ENCODE results near the gene KCNS3. TPM values are rescaled to one million over a fixed set of nuclear protein-coding genes. Genes with fewer than 3 reads are reported as not detected.

KCNS3 gene
- total and polyA plus RNA-seq, 9 of the 15 experiments (the other 6 are each of a cell fraction or from before 2014, with no cell fraction given), result 0.01 to 0.75 (median 0.25) TPM

DNA sequence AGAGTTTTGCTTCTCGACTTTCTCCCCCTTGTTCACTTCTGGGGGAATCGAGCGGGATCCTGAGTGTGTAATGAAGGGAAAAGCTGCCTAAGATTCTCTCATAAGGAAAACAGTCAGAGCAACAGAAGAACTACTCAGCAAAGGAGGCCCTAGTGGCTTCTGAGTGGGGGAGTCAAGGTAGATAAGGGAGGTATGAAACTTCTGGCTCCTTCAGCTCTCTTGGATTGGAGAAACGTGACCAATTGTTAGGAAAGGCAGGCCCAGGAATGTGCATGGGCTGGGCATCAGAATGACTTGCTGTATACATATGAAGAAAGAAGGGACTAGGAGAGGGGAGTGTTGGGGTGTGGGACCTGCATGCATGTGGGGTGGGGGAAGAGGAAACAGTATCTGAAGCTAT, 73.1 kb downstream of the KCNS3 start:
- H4K20me1 ChIP-seq (replicated peaks; ENCODE audit: control insufficient read depth, insufficient read depth, low read length), result no peaks in the 10 kb centered on the region
- FAIRE-seq (no peak), ATAC-seq (no peak), DNase-seq (ENCODE audit: extremely low read depth in 1 of 4, low spot score in 3 of 4) (no peak)
- no peaks in the 10 kb centered on the region for H3K79me2 ChIP-seq (ENCODE audit: control insufficient read depth, insufficient read depth, low read length)
- H3K36me3 ChIP-seq (ENCODE audit: control insufficient read depth, insufficient read depth, low read length), result no peaks in the 10 kb centered on the region
- no peak overlapping the region for H3K9ac ChIP-seq (ENCODE audit: insufficient read depth in 1 of 2, low read depth in 2 of 2, low read length in 2 of 2)
- no peak overlapping the region for H2AFZ ChIP-seq (ENCODE audit: low read depth, low read length)
- CTCF ChIA-PET (ENCODE audit: low intra/inter-chr PET ratio), result no interaction called here
- H3K27ac ChIP-seq (ENCODE audit: extremely low read depth, low read depth, low read length), result no peak overlapping the region
- no TSS peak for BruUV-seq (replicated peaks)
- no peaks in the 10 kb centered on the region for H3K27me3 ChIP-seq (ENCODE audit: control insufficient read depth in 2 of 2, insufficient read depth in 2 of 2, low read length in 2 of 2)
- WGBS (ENCODE audit: insufficient coverage, low coverage, missing lambda C conversion rate), result 4% methylated on average over 4 of the region's 4 CpGs
- no peaks in the 10 kb centered on the region for H3K4me1 ChIP-seq (replicated peaks in 1 of 2; ENCODE audit: control insufficient read depth in 2 of 2, insufficient read depth in 2 of 2, low read length in 2 of 2)
- H3K9me1 ChIP-seq (ENCODE audit: control insufficient read depth, insufficient read depth, low read length), result no peaks in the 10 kb centered on the region
- intact Hi-C loops (cut with micrococcal nuclease) (no loop called here), in situ Hi-C loops (cut with MboI) (no loop called here)
- H3K4me3 ChIP-seq, result no peak overlapping the region
- H3K4me2 ChIP-seq (ENCODE audit: insufficient read depth, low read length), result no peak overlapping the region
- TF ChIP-seq HDAC2 (IDR thresholded peaks at IDR 0.05), result no peak
- no peak for TF ChIP-seq NCOA4 (IDR thresholded peaks at IDR 0.05; ENCODE audit: partially characterized antibody)
- no peaks in the 10 kb centered on the region for H3K9me3 ChIP-seq (replicated peaks; ENCODE audit: control insufficient read depth, insufficient read depth, low read depth, low read length)
- POLR2A ChIA-PET, result no interaction called here

DNA sequence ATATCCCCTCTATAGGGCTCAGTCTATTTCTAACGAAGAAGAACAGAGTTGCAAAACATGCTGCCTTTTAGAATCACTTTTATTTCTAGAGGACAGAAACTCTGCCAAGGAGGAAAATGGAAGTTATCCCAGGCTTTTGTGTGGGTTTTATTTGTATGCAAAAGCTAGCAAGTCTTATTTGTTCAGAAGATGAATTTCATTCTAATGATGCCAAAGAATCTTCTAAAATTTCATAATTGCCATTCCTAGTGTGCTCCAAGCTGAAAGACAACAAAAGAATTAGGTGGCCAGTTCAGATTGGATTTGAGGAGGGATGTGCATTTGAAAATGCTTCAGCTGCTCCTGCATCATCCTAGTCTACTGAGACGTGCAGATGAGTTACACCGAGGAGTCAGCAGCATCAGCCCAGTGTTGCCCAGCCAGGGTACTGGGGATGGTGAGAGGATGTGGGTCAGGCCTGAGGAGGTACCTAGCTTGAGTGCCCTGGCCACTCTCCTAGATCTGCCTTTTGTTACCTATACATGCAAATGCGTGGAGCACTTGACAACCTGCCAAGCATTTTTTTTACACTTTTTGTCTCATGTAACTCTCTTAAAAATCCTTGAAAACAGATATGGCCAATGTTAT, 80.1 kb downstream of the KCNS3 start:
- no peaks in the 10 kb centered on the region for H4K20me1 ChIP-seq (replicated peaks; ENCODE audit: control insufficient read depth, insufficient read depth, low read length)
- no peak for FAIRE-seq
- H3K4me1 ChIP-seq (replicated peaks in 1 of 2; ENCODE audit: control insufficient read depth in 2 of 2, insufficient read depth in 2 of 2, low read length in 2 of 2), result no peaks in the 10 kb centered on the region
- ChIA-PET CTCF (ENCODE audit: low intra/inter-chr PET ratio) (no interaction called here), POLR2A (no interaction called here)
- no peaks in the 10 kb centered on the region for H3K36me3 ChIP-seq (ENCODE audit: control insufficient read depth, insufficient read depth, low read length)
- no TSS peak for BruUV-seq (replicated peaks)
- DNase-seq (ENCODE audit: extremely low read depth in 1 of 4, low spot score in 3 of 4), result no peak
- H2AFZ ChIP-seq (ENCODE audit: low read depth, low read length), result no peak overlapping the region
- H3K4me2 ChIP-seq (ENCODE audit: insufficient read depth, low read length), result no peak overlapping the region
- WGBS (ENCODE audit: insufficient coverage, low coverage, missing lambda C conversion rate), result 2% methylated on average over 4 of the region's 4 CpGs
- no peak overlapping the region for H3K9ac ChIP-seq (ENCODE audit: insufficient read depth in 1 of 2, low read depth in 2 of 2, low read length in 2 of 2)
- TF ChIP-seq SOX6 (IDR thresholded peaks at IDR 0.05) (no peak), HDAC3 (IDR thresholded peaks at IDR 0.05; ENCODE audit: borderline replicate concordance, partially characterized antibody) (no peak), RHOXF2B (CRISPR knock-in tag; conservative IDR thresholded peaks at IDR 0.05) (no peak), ZNF512 (tag; IDR thresholded peaks at IDR 0.05) (no peak), RBBP5 (IDR thresholded peaks at IDR 0.05; ENCODE audit: borderline replicate concordance, insufficient read depth, low read length, poor library complexity, severe bottlenecking) (no peak), SPI1 (IDR thresholded peaks at IDR 0.05; ENCODE audit: borderline replicate concordance, low read depth, low read length) (no peak), MIER1 (IDR thresholded peaks at IDR 0.05; ENCODE audit: low read depth) (no peak), EWSR1 (IDR thresholded peaks at IDR 0.05; ENCODE audit: borderline replicate concordance, low read depth, partially characterized antibody) (no peak), ZNF24 (IDR thresholded peaks at IDR 0.05) (no peak), PCBP2 (IDR thresholded peaks at IDR 0.05; ENCODE audit: low read depth, low read length, poor library complexity, severe bottlenecking) (no peak), PHF8 (IDR thresholded peaks at IDR 0.05; ENCODE audit: borderline replicate concordance, low read length) (no peak)
- H3K79me2 ChIP-seq (ENCODE audit: control insufficient read depth, insufficient read depth, low read length), result no peaks in the 10 kb centered on the region
- H3K9me3 ChIP-seq (replicated peaks; ENCODE audit: control insufficient read depth, insufficient read depth, low read depth, low read length), result no peaks in the 10 kb centered on the region
- in situ Hi-C loops (cut with MboI) (no loop called here), intact Hi-C loops (cut with micrococcal nuclease) (no loop called here)
- no peaks in the 10 kb centered on the region for H3K9me1 ChIP-seq (ENCODE audit: control insufficient read depth, insufficient read depth, low read length)
- ATAC-seq, result no peak
- no peaks in the 10 kb centered on the region; a peak in 1 of 5 replicates for H3K27me3 ChIP-seq (ENCODE audit: control insufficient read depth in 2 of 2, insufficient read depth in 2 of 2, low read length in 2 of 2)
- no peak overlapping the region for H3K27ac ChIP-seq (ENCODE audit: extremely low read depth, low read depth, low read length)
- H3K4me3 ChIP-seq, result no peak overlapping the region
